ENCODE data around the gene BOLL.
"Not testable (repeated sequence)": the region's sequence is repeated elsewhere in the genome, so short reads cannot be mapped to it uniquely, and the experiment has no call there.

BOLL gene
- 0 to 0.19 (median 0) reads per million in 3 donors for total RNA-seq

GRCh38 chr2:197784956-197785941, at the start of gene BOLL:
BOLL (minus strand) TSS chr2:197785319; CDS start chr2:197781850, 3,469 bp downstream.
- DNase-seq: no peak
- Histone ChIP-seq H3K4me3 (ENCODE audit: insufficient read depth, low read depth, low read length, poor library complexity, severe bottlenecking) (peak within 1 kb of the TSS; percentile 80), H3K36me3 (ENCODE audit: control insufficient read depth, insufficient read depth, low read length) (no peaks in the 10 kb centered on the region), H3K9me3 (ENCODE audit: control insufficient read depth, low read length) (no peaks in the 10 kb centered on the region), H3K4me1 (ENCODE audit: control insufficient read depth, insufficient read depth, low read length, poor library complexity, severe bottlenecking) (peaks cover 4% of the 10 kb centered on the region), H3K27ac (ENCODE audit: insufficient read depth, low read length, poor library complexity, severe bottlenecking) (no peak within 1 kb of the TSS), H3K27me3 (replicated peaks; ENCODE audit: control insufficient read depth, insufficient read depth, low read length, poor library complexity, severe bottlenecking) (peaks cover 11% of the 10 kb centered on the region)

- H3K27me3 ChIP-seq (replicated peaks; ENCODE audit: control insufficient read depth, insufficient read depth, low read length, poor library complexity, severe bottlenecking); H3K4me3 ChIP-seq (ENCODE audit: insufficient read depth, low read depth, low read length, poor library complexity, severe bottlenecking); H3K9me3 ChIP-seq (ENCODE audit: control insufficient read depth, low read length); H3K27ac ChIP-seq (ENCODE audit: insufficient read depth, low read length, poor library complexity, severe bottlenecking); DNase-seq; H3K36me3 ChIP-seq (ENCODE audit: control insufficient read depth, insufficient read depth, low read length): not testable (repeated sequence)
- peaks cover 22% of the 10 kb centered on the region for H3K4me1 ChIP-seq (ENCODE audit: control insufficient read depth, insufficient read depth, low read length, poor library complexity, severe bottlenecking)
Measured at GRCh38 chr2:197834771-197835170, 49.7 kb upstream of the BOLL start.

GRCh38 chr2:197828464-197829135, 43.5 kb upstream of the BOLL start:
- H3K27me3 ChIP-seq (replicated peaks; ENCODE audit: control insufficient read depth, insufficient read depth, low read length, poor library complexity, severe bottlenecking): no peaks in the 10 kb centered on the region
- H3K36me3 ChIP-seq (ENCODE audit: control insufficient read depth, insufficient read depth, low read length): no peaks in the 10 kb centered on the region
- H3K4me1 ChIP-seq (ENCODE audit: control insufficient read depth, insufficient read depth, low read length, poor library complexity, severe bottlenecking): no peaks in the 10 kb centered on the region
- no peak overlapping the region for H3K27ac ChIP-seq (ENCODE audit: insufficient read depth, low read length, poor library complexity, severe bottlenecking)
- DNase-seq: no peak
- H3K9me3 ChIP-seq (ENCODE audit: control insufficient read depth, low read length): no peaks in the 10 kb centered on the region
- H3K4me3 ChIP-seq (ENCODE audit: insufficient read depth, low read depth, low read length, poor library complexity, severe bottlenecking): no peak overlapping the region

- H3K4me3 ChIP-seq (ENCODE audit: insufficient read depth, low read depth, low read length, poor library complexity, severe bottlenecking): no peak overlapping the region
- no peaks in the 10 kb centered on the region for H3K4me1 ChIP-seq (ENCODE audit: control insufficient read depth, insufficient read depth, low read length, poor library complexity, severe bottlenecking)
- no peaks in the 10 kb centered on the region for H3K9me3 ChIP-seq (ENCODE audit: control insufficient read depth, low read length)
- no peak for DNase-seq
- no peak overlapping the region for H3K27ac ChIP-seq (ENCODE audit: insufficient read depth, low read length, poor library complexity, severe bottlenecking)
- H3K36me3 ChIP-seq (ENCODE audit: control insufficient read depth, insufficient read depth, low read length): no peaks in the 10 kb centered on the region
- no peaks in the 10 kb centered on the region for H3K27me3 ChIP-seq (replicated peaks; ENCODE audit: control insufficient read depth, insufficient read depth, low read length, poor library complexity, severe bottlenecking)
Measured at GRCh38 chr2:197827618-197828017, 42.5 kb upstream of the BOLL start.

- Histone ChIP-seq H3K9me3 (ENCODE audit: control insufficient read depth, low read length) (no peaks in the 10 kb centered on the region), H3K4me1 (ENCODE audit: control insufficient read depth, insufficient read depth, low read length, poor library complexity, severe bottlenecking) (no peaks in the 10 kb centered on the region), H3K27ac (ENCODE audit: insufficient read depth, low read length, poor library complexity, severe bottlenecking) (no peak overlapping the region), H3K36me3 (ENCODE audit: control insufficient read depth, insufficient read depth, low read length) (no peaks in the 10 kb centered on the region), H3K27me3 (replicated peaks; ENCODE audit: control insufficient read depth, insufficient read depth, low read length, poor library complexity, severe bottlenecking) (no peaks in the 10 kb centered on the region), H3K4me3 (ENCODE audit: insufficient read depth, low read depth, low read length, poor library complexity, severe bottlenecking) (no peak overlapping the region)
- no peak for DNase-seq
Measured at GRCh38 chr2:197822333-197822732, 37.2 kb upstream of the BOLL start.

- no peaks in the 10 kb centered on the region for H3K4me1 ChIP-seq (ENCODE audit: control insufficient read depth, insufficient read depth, low read length, poor library complexity, severe bottlenecking)
- H3K9me3 ChIP-seq (ENCODE audit: control insufficient read depth, low read length): no peaks in the 10 kb centered on the region
- H3K27me3 ChIP-seq (replicated peaks; ENCODE audit: control insufficient read depth, insufficient read depth, low read length, poor library complexity, severe bottlenecking): no peaks in the 10 kb centered on the region
- no peak overlapping the region for H3K27ac ChIP-seq (ENCODE audit: insufficient read depth, low read length, poor library complexity, severe bottlenecking)
- no peak for DNase-seq
- H3K4me3 ChIP-seq (ENCODE audit: insufficient read depth, low read depth, low read length, poor library complexity, severe bottlenecking): no peak overlapping the region
- H3K36me3 ChIP-seq (ENCODE audit: control insufficient read depth, insufficient read depth, low read length): no peaks in the 10 kb centered on the region
Measured at GRCh38 chr2:197821550-197822289, 36.6 kb upstream of the BOLL start.

- Histone ChIP-seq H3K27me3 (replicated peaks; ENCODE audit: control insufficient read depth, insufficient read depth, low read length, poor library complexity, severe bottlenecking) (no peaks in the 10 kb centered on the region), H3K4me1 (ENCODE audit: control insufficient read depth, insufficient read depth, low read length, poor library complexity, severe bottlenecking) (no peaks in the 10 kb centered on the region), H3K9me3 (ENCODE audit: control insufficient read depth, low read length) (no peaks in the 10 kb centered on the region), H3K4me3 (ENCODE audit: insufficient read depth, low read depth, low read length, poor library complexity, severe bottlenecking) (no peak overlapping the region), H3K27ac (ENCODE audit: insufficient read depth, low read length, poor library complexity, severe bottlenecking) (no peak overlapping the region), H3K36me3 (ENCODE audit: control insufficient read depth, insufficient read depth, low read length) (no peaks in the 10 kb centered on the region)
- DNase-seq: no peak
Measured at GRCh38 chr2:197814526-197814925, 29.4 kb upstream of the BOLL start.

GRCh38 chr2:197813093-197813787, 28.1 kb upstream of the BOLL start:
- Histone ChIP-seq H3K27me3 (replicated peaks; ENCODE audit: control insufficient read depth, insufficient read depth, low read length, poor library complexity, severe bottlenecking) (no peaks in the 10 kb centered on the region), H3K4me3 (ENCODE audit: insufficient read depth, low read depth, low read length, poor library complexity, severe bottlenecking) (no peak overlapping the region), H3K36me3 (ENCODE audit: control insufficient read depth, insufficient read depth, low read length) (no peaks in the 10 kb centered on the region), H3K9me3 (ENCODE audit: control insufficient read depth, low read length) (no peaks in the 10 kb centered on the region), H3K27ac (ENCODE audit: insufficient read depth, low read length, poor library complexity, severe bottlenecking) (no peak overlapping the region), H3K4me1 (ENCODE audit: control insufficient read depth, insufficient read depth, low read length, poor library complexity, severe bottlenecking) (no peaks in the 10 kb centered on the region)
- no peak for DNase-seq

GRCh38 chr2:197810491-197810890, 25.4 kb upstream of the BOLL start:
- peaks cover 4% of the 10 kb centered on the region for H3K4me1 ChIP-seq (ENCODE audit: control insufficient read depth, insufficient read depth, low read length, poor library complexity, severe bottlenecking)

More at GRCh38 chr2:197810491-197810890, 25.4 kb upstream of the BOLL start:
- no peak overlapping the region for H3K4me3 ChIP-seq (ENCODE audit: insufficient read depth, low read depth, low read length, poor library complexity, severe bottlenecking)
- H3K36me3 ChIP-seq (ENCODE audit: control insufficient read depth, insufficient read depth, low read length): no peaks in the 10 kb centered on the region
- no peak for DNase-seq
- H3K27ac ChIP-seq (ENCODE audit: insufficient read depth, low read length, poor library complexity, severe bottlenecking): no peak overlapping the region
- no peaks in the 10 kb centered on the region for H3K9me3 ChIP-seq (ENCODE audit: control insufficient read depth, low read length)
- no peaks in the 10 kb centered on the region for H3K27me3 ChIP-seq (replicated peaks; ENCODE audit: control insufficient read depth, insufficient read depth, low read length, poor library complexity, severe bottlenecking)

All from effector memory CD4-positive, alpha-beta T cell (primary cell).